BJ (cell line): ENCODE data around the gene AURKB. TPM values are rescaled to one million over a fixed set of nuclear protein-coding genes. Genes with fewer than 3 reads are reported as not detected.

Experiments used
- CTCF ChIA-PET: fragments of 350-600 bp; formaldehyde crosslinking; extraction: SDS; loops from one replicate; lab custom pipeline; 2021; ENCODE audit warnings: antibody characterized with exemption, inconsistent platforms; lab: Yijun Ruan, JAX
- POLR2A ChIA-PET: fragments of 300-600 bp; sonication (Branson Sonifier 250); formaldehyde crosslinking; extraction: SDS; loops from one replicate; lab custom pipeline; 2021; ENCODE audit warnings: antibody characterized with exemption; lab: Charles Lee
- DNase-seq: peaks from one replicate; pipeline ENCODE4 v3.0.0-alpha.2; 2011; ENCODE audit warnings: low read depth
- H3K27me3 ChIP-seq: 2 replicates; pipeline ENCODE4 v1.6.0; 2011; ENCODE audit warnings: low read length; ENCODE audit not compliant: control insufficient read depth, insufficient read depth
- H3K36me3 ChIP-seq: 2 replicates; pipeline ENCODE4 v1.5.1; 2011; ENCODE audit warnings: low read length; ENCODE audit not compliant: control insufficient read depth, insufficient read depth
- H3K4me3 ChIP-seq: 2 replicates; pipeline ENCODE4 v1.5.1; 2011; ENCODE audit warnings: low read depth, mild to moderate bottlenecking, control low read depth, low read length
- CTCF ChIP-seq: IDR thresholded peaks from 2 replicates; pipeline ENCODE4 v1.5.1; 2011; ENCODE audit warnings: low read depth, mild to moderate bottlenecking, control low read depth, inconsistent platforms, low read length, moderate library complexity; ENCODE audit not compliant: insufficient read depth
- polyA plus RNA-seq: library from polyadenylated mRNA; depleted of rRNA; stranded (reverse); fragments of >200 nt; gene quantifications from 2 replicates; pipeline ENCODE4 v1.2.3, GENCODE V29; 2011

The AURKB gene
- polyA plus RNA-seq, 1 experiment, result 26.1 TPM

- Histone ChIP-seq H3K27me3 (no peaks in the 10 kb centered on the region), H3K36me3 (no peaks in the 10 kb centered on the region), H3K4me3 (no peak overlapping the region)
- no peak for DNase-seq
- ChIA-PET CTCF (interaction anchor here (0.8 kb wide), 1 partner anchor 14 kb away, joined by 3 read pairs; no protein-coding TSS in a partner anchor), POLR2A (no interaction called here)
- no peak for TF ChIP-seq CTCF
These were observed 34.4 kb upstream of the AURKB start for GRCh38 chr17:8244768-8245167.

GRCh38 chr17:8243827-8244226 lies 33.5 kb upstream of the AURKB start:
- CTCF ChIA-PET, result interaction anchor here (0.8 to 1.1 kb wide), 3 partner anchors 13 to 57 kb away, joined by 3 to 4 read pairs (median 3); no protein-coding TSS in a partner anchor
- no peak for DNase-seq
- TF ChIP-seq CTCF, result no peak
- Histone ChIP-seq H3K4me3 (no peak overlapping the region), H3K36me3 (no peaks in the 10 kb centered on the region), H3K27me3 (no peaks in the 10 kb centered on the region)
- POLR2A ChIA-PET, result no interaction called here

- TF ChIP-seq CTCF, result no peak
- Histone ChIP-seq H3K27me3 (no peaks in the 10 kb centered on the region), H3K4me3 (no peak overlapping the region), H3K36me3 (peaks cover 14% of the 10 kb centered on the region)
- ChIA-PET POLR2A (no interaction called here), CTCF (interaction anchor here (1.5 kb wide), 1 partner anchor 10 kb away, joined by 4 read pairs; the partner anchor contains the start of gene CTC1)
- DNase-seq, result no peak
These were observed 27.5 kb upstream of the AURKB start for GRCh38 chr17:8237886-8238285.

- peaks cover 20% of the 10 kb centered on the region for H3K36me3 ChIP-seq
- DNase-seq, result no peak
- ChIA-PET CTCF (interaction anchor here (1.5 kb wide), 1 partner anchor 11 kb away, joined by 4 read pairs; the partner anchor contains the start of gene CTC1), POLR2A (no interaction called here)
- no peak overlapping the region for H3K4me3 ChIP-seq
- no peak for TF ChIP-seq CTCF
- H3K27me3 ChIP-seq, result no peaks in the 10 kb centered on the region
These were observed 26.8 kb upstream of the AURKB start for GRCh38 chr17:8237175-8237574.

GRCh38 chr17:8235676-8236075 lies 25.3 kb upstream of the AURKB start:
- no peak for DNase-seq
- Histone ChIP-seq H3K36me3 (peaks cover 26% of the 10 kb centered on the region), H3K27me3 (no peaks in the 10 kb centered on the region), H3K4me3 (no peak overlapping the region)
- ChIA-PET POLR2A (no interaction called here), CTCF (no interaction called here)
- TF ChIP-seq CTCF, result no peak
